ENCODE measurements around the gene TTC4.

Gene TTC4

GRCh38 chr1:54685335-54685905, 30.2 kb upstream of the TTC4 start:
- H3K4me1 ChIP-seq (ENCODE audit: control insufficient read depth, insufficient read depth, low read length) = no peaks in the 10 kb centered on the region
- H3K27ac ChIP-seq (ENCODE audit: low read length) = no peak overlapping the region
- H3K27me3 ChIP-seq (ENCODE audit: control insufficient read depth in 1 of 2, insufficient read depth in 2 of 2, low read length in 2 of 2) = no peaks in the 10 kb centered on the region
- H3K36me3 ChIP-seq (ENCODE audit: control insufficient read depth in 2 of 2, insufficient read depth in 2 of 2, low read length in 2 of 2) = peaks cover 11 to 21% of the 10 kb centered on the region in 2 donors
- H3K9me3 ChIP-seq (ENCODE audit: control insufficient read depth in 2 of 2, low read length in 2 of 2) = no peaks in the 10 kb centered on the region
- H3K4me3 ChIP-seq (ENCODE audit: low read length in 2 of 2) = no peak overlapping the region
- H3K9ac ChIP-seq (ENCODE audit: low read length in 2 of 2) = no peak overlapping the region

GRCh38 chr1:54686155-54686554, 29.5 kb upstream of the TTC4 start:
- no peak overlapping the region for H3K9ac ChIP-seq (ENCODE audit: low read length in 2 of 2)
- H3K9me3 ChIP-seq (ENCODE audit: control insufficient read depth in 2 of 2, low read length in 2 of 2) = no peaks in the 10 kb centered on the region
- no peak overlapping the region for H3K27ac ChIP-seq (ENCODE audit: low read length)
- H3K27me3 ChIP-seq (ENCODE audit: control insufficient read depth in 1 of 2, insufficient read depth in 2 of 2, low read length in 2 of 2) = no peaks in the 10 kb centered on the region
- H3K4me1 ChIP-seq (ENCODE audit: control insufficient read depth, insufficient read depth, low read length) = no peaks in the 10 kb centered on the region
- H3K4me3 ChIP-seq (ENCODE audit: low read length in 2 of 2) = no peak overlapping the region
- H3K36me3 ChIP-seq (ENCODE audit: control insufficient read depth in 2 of 2, insufficient read depth in 2 of 2, low read length in 2 of 2) = peaks cover 11 to 23% of the 10 kb centered on the region in 2 donors

GRCh38 chr1:54694771-54695170, 20.9 kb upstream of the TTC4 start:
- Histone ChIP-seq H3K4me3 (ENCODE audit: low read length in 2 of 2) (no peak overlapping the region), H3K27ac (ENCODE audit: low read length) (no peak overlapping the region), H3K4me1 (ENCODE audit: control insufficient read depth, insufficient read depth, low read length) (no peaks in the 10 kb centered on the region), H3K27me3 (ENCODE audit: control insufficient read depth in 1 of 2, insufficient read depth in 2 of 2, low read length in 2 of 2) (no peaks in the 10 kb centered on the region), H3K9ac (ENCODE audit: low read length in 2 of 2) (no peak overlapping the region), H3K9me3 (ENCODE audit: control insufficient read depth in 2 of 2, low read length in 2 of 2) (no peaks in the 10 kb centered on the region), H3K36me3 (ENCODE audit: control insufficient read depth in 2 of 2, insufficient read depth in 2 of 2, low read length in 2 of 2) (peaks cover 15 to 18% of the 10 kb centered on the region in 2 donors)

GRCh38 chr1:54695221-54695620, 20.4 kb upstream of the TTC4 start:
- Histone ChIP-seq H3K4me1 (ENCODE audit: control insufficient read depth, insufficient read depth, low read length) (no peaks in the 10 kb centered on the region), H3K36me3 (ENCODE audit: control insufficient read depth in 2 of 2, insufficient read depth in 2 of 2, low read length in 2 of 2) (peaks cover 16 to 18% of the 10 kb centered on the region in 2 donors), H3K27me3 (ENCODE audit: control insufficient read depth in 1 of 2, insufficient read depth in 2 of 2, low read length in 2 of 2) (no peaks in the 10 kb centered on the region), H3K9me3 (ENCODE audit: control insufficient read depth in 2 of 2, low read length in 2 of 2) (no peaks in the 10 kb centered on the region), H3K4me3 (ENCODE audit: low read length in 2 of 2) (no peak overlapping the region), H3K9ac (ENCODE audit: low read length in 2 of 2) (no peak overlapping the region), H3K27ac (ENCODE audit: low read length) (no peak overlapping the region)

- no peaks in the 10 kb centered on the region for H3K9me3 ChIP-seq (ENCODE audit: control insufficient read depth in 2 of 2, low read length in 2 of 2)
- H3K4me1 ChIP-seq (ENCODE audit: control insufficient read depth, insufficient read depth, low read length) = no peaks in the 10 kb centered on the region
- H3K4me3 ChIP-seq (ENCODE audit: low read length in 2 of 2) = no peak overlapping the region
- H3K27me3 ChIP-seq (ENCODE audit: control insufficient read depth in 1 of 2, insufficient read depth in 2 of 2, low read length in 2 of 2) = no peaks in the 10 kb centered on the region
- peaks cover 16 to 18% of the 10 kb centered on the region in 2 donors for H3K36me3 ChIP-seq (ENCODE audit: control insufficient read depth in 2 of 2, insufficient read depth in 2 of 2, low read length in 2 of 2)
- H3K27ac ChIP-seq (ENCODE audit: low read length) = no peak overlapping the region
- no peak overlapping the region for H3K9ac ChIP-seq (ENCODE audit: low read length in 2 of 2)
Observed at GRCh38 chr1:54695764-54696163, 19.9 kb upstream of the TTC4 start.

GRCh38 chr1:54696262-54696661, 19.4 kb upstream of the TTC4 start:
- Histone ChIP-seq H3K9me3 (ENCODE audit: control insufficient read depth in 2 of 2, low read length in 2 of 2) (no peaks in the 10 kb centered on the region), H3K4me1 (ENCODE audit: control insufficient read depth, insufficient read depth, low read length) (no peaks in the 10 kb centered on the region), H3K36me3 (ENCODE audit: control insufficient read depth in 2 of 2, insufficient read depth in 2 of 2, low read length in 2 of 2) (peaks cover 18 to 20% of the 10 kb centered on the region in 2 donors), H3K27ac (ENCODE audit: low read length) (no peak overlapping the region), H3K27me3 (ENCODE audit: control insufficient read depth in 1 of 2, insufficient read depth in 2 of 2, low read length in 2 of 2) (no peaks in the 10 kb centered on the region), H3K4me3 (ENCODE audit: low read length in 2 of 2) (no peak overlapping the region), H3K9ac (ENCODE audit: low read length in 2 of 2) (no peak overlapping the region)

- Histone ChIP-seq H3K36me3 (ENCODE audit: control insufficient read depth in 2 of 2, insufficient read depth in 2 of 2, low read length in 2 of 2) (peaks cover 17 to 21% of the 10 kb centered on the region in 2 donors), H3K4me3 (ENCODE audit: low read length in 2 of 2) (no peak overlapping the region), H3K27ac (ENCODE audit: low read length) (no peak overlapping the region), H3K4me1 (ENCODE audit: control insufficient read depth, insufficient read depth, low read length) (no peaks in the 10 kb centered on the region), H3K27me3 (ENCODE audit: control insufficient read depth in 1 of 2, insufficient read depth in 2 of 2, low read length in 2 of 2) (no peaks in the 10 kb centered on the region), H3K9ac (ENCODE audit: low read length in 2 of 2) (no peak overlapping the region), H3K9me3 (ENCODE audit: control insufficient read depth in 2 of 2, low read length in 2 of 2) (no peaks in the 10 kb centered on the region)
Observed at GRCh38 chr1:54697896-54698295, 17.8 kb upstream of the TTC4 start.

GRCh38 chr1:54698346-54698745, 17.3 kb upstream of the TTC4 start:
- Histone ChIP-seq H3K4me3 (ENCODE audit: low read length in 2 of 2) (no peak overlapping the region), H3K36me3 (ENCODE audit: control insufficient read depth in 2 of 2, insufficient read depth in 2 of 2, low read length in 2 of 2) (peaks cover 20% of the 10 kb centered on the region in 2 donors), H3K27ac (ENCODE audit: low read length) (no peak overlapping the region), H3K9me3 (ENCODE audit: control insufficient read depth in 2 of 2, low read length in 2 of 2) (no peaks in the 10 kb centered on the region), H3K4me1 (ENCODE audit: control insufficient read depth, insufficient read depth, low read length) (no peaks in the 10 kb centered on the region), H3K27me3 (ENCODE audit: control insufficient read depth in 1 of 2, insufficient read depth in 2 of 2, low read length in 2 of 2) (no peaks in the 10 kb centered on the region), H3K9ac (ENCODE audit: low read length in 2 of 2) (no peak overlapping the region)

- Histone ChIP-seq H3K27me3 (ENCODE audit: control insufficient read depth in 1 of 2, insufficient read depth in 2 of 2, low read length in 2 of 2) (no peaks in the 10 kb centered on the region), H3K4me1 (ENCODE audit: control insufficient read depth, insufficient read depth, low read length) (no peaks in the 10 kb centered on the region), H3K9ac (ENCODE audit: low read length in 2 of 2) (no peak overlapping the region), H3K4me3 (ENCODE audit: low read length in 2 of 2) (no peak overlapping the region), H3K36me3 (ENCODE audit: control insufficient read depth in 2 of 2, insufficient read depth in 2 of 2, low read length in 2 of 2) (peaks cover 14 to 23% of the 10 kb centered on the region in 2 donors), H3K9me3 (ENCODE audit: control insufficient read depth in 2 of 2, low read length in 2 of 2) (no peaks in the 10 kb centered on the region), H3K27ac (ENCODE audit: low read length) (no peak overlapping the region)
Observed at GRCh38 chr1:54699936-54700525, 15.6 kb upstream of the TTC4 start.

- H3K4me3 ChIP-seq (ENCODE audit: low read length in 2 of 2) = no peak overlapping the region
- no peaks in the 10 kb centered on the region for H3K9me3 ChIP-seq (ENCODE audit: control insufficient read depth in 2 of 2, low read length in 2 of 2)
- peaks cover 15 to 27% of the 10 kb centered on the region in 2 donors for H3K36me3 ChIP-seq (ENCODE audit: control insufficient read depth in 2 of 2, insufficient read depth in 2 of 2, low read length in 2 of 2)
- no peak overlapping the region for H3K9ac ChIP-seq (ENCODE audit: low read length in 2 of 2)
- H3K27ac ChIP-seq (ENCODE audit: low read length) = no peak overlapping the region
- H3K27me3 ChIP-seq (ENCODE audit: control insufficient read depth in 1 of 2, insufficient read depth in 2 of 2, low read length in 2 of 2) = no peaks in the 10 kb centered on the region
- H3K4me1 ChIP-seq (ENCODE audit: control insufficient read depth, insufficient read depth, low read length) = no peaks in the 10 kb centered on the region
Observed at GRCh38 chr1:54701066-54701465, 14.6 kb upstream of the TTC4 start.

- Histone ChIP-seq H3K9ac (ENCODE audit: low read length in 2 of 2) (no peak overlapping the region), H3K9me3 (ENCODE audit: control insufficient read depth in 2 of 2, low read length in 2 of 2) (no peaks in the 10 kb centered on the region), H3K27ac (ENCODE audit: low read length) (no peak overlapping the region), H3K27me3 (ENCODE audit: control insufficient read depth in 1 of 2, insufficient read depth in 2 of 2, low read length in 2 of 2) (no peaks in the 10 kb centered on the region), H3K36me3 (ENCODE audit: control insufficient read depth in 2 of 2, insufficient read depth in 2 of 2, low read length in 2 of 2) (peaks cover 22 to 35% of the 10 kb centered on the region in 2 donors), H3K4me1 (ENCODE audit: control insufficient read depth, insufficient read depth, low read length) (no peaks in the 10 kb centered on the region), H3K4me3 (ENCODE audit: low read length in 2 of 2) (no peak overlapping the region)
Observed at GRCh38 chr1:54701996-54702395, 13.7 kb upstream of the TTC4 start.
